IPS DF 4.7 (cell line): ENCODE data around the gene JMJD7.

Experiments
- DNase-seq: peaks from one replicate; pipeline ENCODE4 v3.0.0-alpha.2; 2013; ENCODE audit warnings: low spot score; ENCODE audit errors: extremely low read depth

Gene JMJD7

GRCh38 chr15:41827880-41828806 is at the start of gene JMJD7:
JMJD7 (plus strand) TSS chr15:41828092; CDS start chr15:41828125, 33 bp downstream.
- no peak for DNase-seq

- no peak for DNase-seq
Measured at GRCh38 chr15:41778521-41778920, 49.4 kb upstream of the JMJD7 start.

- no peak for DNase-seq
Measured at GRCh38 chr15:41779662-41780157, 48.2 kb upstream of the JMJD7 start.

- no peak for DNase-seq
Measured at GRCh38 chr15:41780266-41780665, 47.6 kb upstream of the JMJD7 start.

GRCh38 chr15:41780727-41781126 is 47.2 kb upstream of the JMJD7 start:
- no peak for DNase-seq

- no peak for DNase-seq
Measured at GRCh38 chr15:41782371-41783282, 45.3 kb upstream of the JMJD7 start.

- no peak for DNase-seq
Measured at GRCh38 chr15:41783296-41783695, 44.6 kb upstream of the JMJD7 start.

GRCh38 chr15:41788262-41788661 is 39.6 kb upstream of the JMJD7 start:
- DNase-seq: no peak

- no peak for DNase-seq
Measured at GRCh38 chr15:41789236-41789635, 38.7 kb upstream of the JMJD7 start.

GRCh38 chr15:41789662-41790061 is 38.2 kb upstream of the JMJD7 start:
- DNase-seq: no peak

GRCh38 chr15:41790169-41790568 is 37.7 kb upstream of the JMJD7 start:
- DNase-seq: no peak

GRCh38 chr15:41790756-41791546 is 36.9 kb upstream of the JMJD7 start:
- no peak for DNase-seq

- DNase-seq: no peak
Measured at GRCh38 chr15:41791547-41791937, 36.4 kb upstream of the JMJD7 start.

- DNase-seq: no peak
Measured at GRCh38 chr15:41792000-41792637, 35.8 kb upstream of the JMJD7 start.

GRCh38 chr15:41794081-41794480 is 33.8 kb upstream of the JMJD7 start:
- no peak for DNase-seq

GRCh38 chr15:41795996-41796856 is 31.7 kb upstream of the JMJD7 start:
- no peak for DNase-seq

GRCh38 chr15:41797201-41797944 is 30.5 kb upstream of the JMJD7 start:
- DNase-seq: no peak

GRCh38 chr15:41798607-41799487 is 29.0 kb upstream of the JMJD7 start:
- no peak for DNase-seq
